ENCODE data around the gene PRCC.

- no peak for TF ChIP-seq EZH2 (IDR thresholded peaks at IDR 0.05; ENCODE audit: low read length, unreplicated experiment)
- TF ChIP-seq CTCF (conservative IDR thresholded peaks at IDR 0.05; ENCODE audit: low read depth, low read length), result no peak
- no peak for TF ChIP-seq EZH2phosphoT487 (IDR thresholded peaks at IDR 0.05; ENCODE audit: borderline replicate concordance, low read length)
Measured at GRCh38 chr1:156844102-156844501, 76.8 kb downstream of the PRCC start.
